NCI-H2171 (cell line): ENCODE data around the gene FCHO2.
"Not testable (repeated sequence)": the region's sequence is repeated elsewhere in the genome, so short reads cannot be mapped to it uniquely, and the experiment has no call there.

ENCODE experiments used
- DNase-seq: peaks from one replicate; lab custom pipeline; 2025; lab: John Stamatoyannopoulos, UW

The FCHO2 gene, protein sequence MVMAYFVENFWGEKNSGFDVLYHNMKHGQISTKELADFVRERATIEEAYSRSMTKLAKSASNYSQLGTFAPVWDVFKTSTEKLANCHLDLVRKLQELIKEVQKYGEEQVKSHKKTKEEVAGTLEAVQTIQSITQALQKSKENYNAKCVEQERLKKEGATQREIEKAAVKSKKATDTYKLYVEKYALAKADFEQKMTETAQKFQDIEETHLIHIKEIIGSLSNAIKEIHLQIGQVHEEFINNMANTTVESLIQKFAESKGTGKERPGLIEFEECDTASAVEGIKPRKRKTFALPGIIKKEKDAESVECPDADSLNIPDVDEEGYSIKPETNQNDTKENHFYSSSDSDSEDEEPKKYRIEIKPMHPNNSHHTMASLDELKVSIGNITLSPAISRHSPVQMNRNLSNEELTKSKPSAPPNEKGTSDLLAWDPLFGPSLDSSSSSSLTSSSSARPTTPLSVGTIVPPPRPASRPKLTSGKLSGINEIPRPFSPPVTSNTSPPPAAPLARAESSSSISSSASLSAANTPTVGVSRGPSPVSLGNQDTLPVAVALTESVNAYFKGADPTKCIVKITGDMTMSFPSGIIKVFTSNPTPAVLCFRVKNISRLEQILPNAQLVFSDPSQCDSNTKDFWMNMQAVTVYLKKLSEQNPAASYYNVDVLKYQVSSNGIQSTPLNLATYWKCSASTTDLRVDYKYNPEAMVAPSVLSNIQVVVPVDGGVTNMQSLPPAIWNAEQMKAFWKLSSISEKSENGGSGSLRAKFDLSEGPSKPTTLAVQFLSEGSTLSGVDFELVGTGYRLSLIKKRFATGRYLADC

DNA sequence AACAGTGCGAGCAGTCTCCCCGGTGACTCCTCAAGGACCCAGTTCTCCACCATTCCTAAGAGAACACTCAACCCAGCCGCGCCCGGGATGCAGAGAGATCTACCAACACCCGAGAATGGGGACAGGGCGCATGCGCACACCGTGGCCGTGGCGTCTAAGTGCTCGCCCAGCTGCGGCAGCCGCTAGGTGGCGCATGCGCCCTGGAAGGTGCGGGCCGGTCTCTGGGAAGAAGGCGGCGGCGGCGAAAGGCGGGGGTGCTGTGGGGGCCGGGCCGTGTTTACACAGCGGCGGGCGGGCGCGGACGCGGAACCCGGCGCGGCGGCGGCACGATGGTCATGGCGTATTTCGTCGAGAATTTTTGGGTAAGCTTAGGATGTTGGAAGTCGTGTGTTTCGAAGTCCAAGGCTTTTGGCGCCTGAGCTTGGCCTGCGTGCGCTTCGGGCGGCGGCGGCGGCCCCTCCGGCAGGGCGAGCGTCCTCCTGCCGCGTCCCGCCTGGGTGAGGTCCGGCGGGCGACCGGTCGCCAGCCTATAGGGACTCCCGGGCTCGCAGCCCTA is at the start of gene FCHO2:
Gene FCHO2, plus strand, starts transcription at position 274 of the 556 bp plus-strand sequence. Its CDS starts 56 bp downstream, at position 330.
- peak; percentile 79 for DNase-seq

DNA sequence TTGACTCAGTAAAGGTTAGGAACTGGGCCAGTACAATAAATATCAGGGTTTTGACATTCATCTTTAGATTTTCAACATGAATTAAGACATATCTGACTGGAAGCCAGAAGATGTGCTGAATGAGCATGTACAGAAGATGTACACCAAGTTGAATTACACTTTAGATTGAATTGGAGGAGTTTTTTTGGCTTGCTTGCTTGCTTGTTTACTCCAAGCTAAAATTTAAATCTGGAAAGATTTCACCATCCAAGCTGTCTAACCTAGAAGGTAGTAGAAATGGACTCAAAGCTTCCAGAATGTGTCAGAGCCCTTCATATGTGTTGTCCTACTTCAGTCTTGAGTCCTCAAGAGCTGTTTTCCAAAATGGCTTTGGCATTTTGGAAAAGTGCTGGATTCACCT is 49.0 kb upstream of the FCHO2 start:
- DNase-seq: no peak

DNA sequence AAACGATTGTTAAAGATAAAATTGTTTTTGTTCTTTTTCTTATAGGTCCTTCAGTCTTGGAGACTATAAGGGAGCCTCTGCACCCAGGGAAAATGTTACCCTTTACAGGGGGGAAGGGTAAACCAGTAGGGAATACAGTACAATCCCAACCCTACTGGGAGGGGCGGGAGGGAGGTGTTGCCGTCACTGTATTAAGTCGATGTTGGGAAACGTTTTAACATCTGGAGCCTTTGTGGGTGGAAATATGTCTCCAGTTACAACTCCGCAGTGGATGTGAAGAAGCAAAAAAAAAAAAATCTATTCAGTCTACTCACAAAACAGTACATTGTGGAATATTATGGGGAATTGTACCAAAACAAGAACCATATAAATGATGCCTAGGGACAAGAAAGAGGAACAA is 47.2 kb upstream of the FCHO2 start:
- no peak for DNase-seq

DNA sequence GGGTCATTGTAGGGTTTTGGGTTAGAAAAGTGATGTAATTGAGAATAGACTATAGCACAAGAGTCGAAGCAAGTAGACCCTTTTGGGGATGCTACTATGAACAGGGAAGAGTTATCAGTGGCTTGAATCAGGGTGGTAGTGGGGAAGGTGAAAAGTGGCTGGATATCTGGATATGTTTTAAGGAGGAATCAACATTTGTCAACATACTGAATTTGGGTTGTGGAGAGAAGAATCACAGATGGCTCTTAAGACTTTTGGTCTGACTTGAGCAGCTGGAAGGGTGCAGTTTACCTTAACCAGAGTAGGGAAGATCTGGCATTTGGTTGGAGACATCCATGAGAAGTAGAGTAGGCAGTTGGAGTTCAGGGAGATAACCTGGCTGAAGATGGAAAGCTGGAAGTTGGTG is 38.5 kb upstream of the FCHO2 start:
- DNase-seq: no peak

DNA sequence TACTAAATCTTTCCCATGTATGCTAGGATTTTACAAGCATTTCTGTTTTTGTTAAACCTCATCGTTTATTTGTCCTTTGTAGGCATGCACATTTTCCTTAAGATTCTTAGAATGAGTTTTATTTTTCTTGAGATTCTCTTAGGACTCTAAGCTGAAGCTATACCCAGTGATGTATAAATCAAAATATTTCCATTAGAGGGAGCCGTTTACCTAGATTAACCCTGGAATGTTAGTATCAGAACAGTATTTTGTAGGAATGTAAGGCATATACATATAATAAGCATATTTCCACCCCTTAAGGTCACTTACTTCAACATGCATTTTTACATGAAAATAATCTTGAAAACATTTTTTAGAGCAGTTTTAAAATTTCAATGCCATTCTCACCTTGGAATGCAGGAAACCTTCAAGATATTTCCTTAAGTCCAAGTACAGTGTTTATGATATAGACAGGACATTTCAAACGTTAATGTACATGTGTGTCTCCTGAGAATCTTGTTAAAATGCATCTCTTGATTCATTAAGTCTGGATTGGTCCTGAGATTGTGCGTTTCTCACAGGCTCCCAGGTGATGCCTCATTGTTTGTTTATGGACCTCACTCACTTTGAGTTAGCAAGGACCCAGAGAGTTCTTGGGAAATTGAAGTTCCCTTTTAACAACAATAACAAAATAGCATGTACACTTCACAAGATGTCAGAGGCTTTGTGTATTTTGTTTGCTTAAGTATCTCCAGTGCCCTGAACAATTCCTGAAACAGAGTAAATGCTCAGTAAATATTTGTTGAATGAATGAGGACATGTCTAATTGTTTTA is 34.9 kb upstream of the FCHO2 start:
- DNase-seq: no peak

DNA sequence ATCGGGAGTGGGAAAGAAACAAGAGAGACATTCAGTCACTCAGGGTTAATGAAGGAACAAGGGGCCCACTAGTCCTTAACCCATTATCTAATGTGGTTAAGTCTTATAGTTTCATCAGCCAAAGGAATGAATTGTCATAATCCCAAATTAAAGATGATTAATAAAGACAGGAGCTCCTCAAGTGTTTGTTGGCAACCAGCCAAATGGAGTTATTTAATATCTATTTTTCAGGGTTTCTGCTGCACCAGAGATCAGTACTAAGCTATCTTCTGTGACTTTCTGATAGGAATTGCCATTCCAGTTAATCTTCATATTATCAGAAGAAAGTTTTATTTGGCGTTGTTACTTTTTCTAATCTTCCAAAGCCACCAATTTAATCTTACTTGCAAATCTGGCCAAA is 34.0 kb upstream of the FCHO2 start:
- no peak for DNase-seq

DNA sequence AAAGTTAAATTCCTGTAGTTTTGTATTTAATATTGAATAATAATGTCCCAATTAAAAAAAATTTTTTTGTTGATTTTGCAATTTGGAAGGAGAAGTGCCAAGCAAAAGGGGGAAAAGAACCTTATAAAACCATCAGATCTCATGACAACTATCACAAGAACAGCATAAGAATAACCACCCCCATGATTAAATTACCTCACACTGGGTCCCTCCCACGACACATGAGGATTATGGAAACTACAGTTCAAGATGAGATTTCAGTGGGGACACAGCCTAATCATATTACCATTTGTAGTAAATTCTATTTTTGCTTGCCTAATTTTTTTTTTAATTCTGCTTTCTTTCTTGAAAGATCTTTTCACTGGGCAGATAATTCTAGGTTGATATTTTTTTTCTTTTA is 33.4 kb upstream of the FCHO2 start:
- DNase-seq: no peak

DNA sequence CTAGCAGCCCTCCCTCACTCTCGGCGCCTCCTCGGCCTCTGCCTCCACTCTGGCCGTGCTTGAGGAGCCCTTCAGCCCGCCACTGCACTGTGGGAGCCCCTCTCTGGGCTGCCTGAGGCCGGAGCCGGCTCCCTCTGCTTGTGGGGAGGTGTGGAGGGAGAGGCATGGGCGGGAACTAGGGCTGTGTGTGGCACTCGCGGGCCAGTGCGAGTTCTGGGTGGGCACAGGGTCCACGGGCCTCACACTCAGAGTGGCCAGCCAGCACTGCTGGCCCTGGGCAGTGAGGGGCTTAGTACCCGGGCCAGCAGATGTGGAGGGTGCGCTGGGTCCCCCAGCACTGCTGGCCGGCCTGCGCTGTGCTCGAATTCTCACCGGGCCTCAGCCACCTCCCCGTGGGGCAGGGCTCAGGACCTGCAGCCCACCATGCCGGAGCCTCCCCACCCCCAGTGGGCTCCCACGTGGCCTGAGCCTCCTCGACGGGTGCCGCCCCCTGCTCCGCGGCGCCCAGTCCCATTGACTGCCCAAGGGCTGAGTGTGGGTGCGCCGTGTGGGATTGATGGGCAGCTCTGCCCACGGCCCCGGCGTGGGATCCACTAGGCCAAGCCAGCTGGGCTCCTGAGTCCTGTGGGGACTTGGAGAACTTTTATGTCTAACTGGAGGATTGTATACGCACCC is 30.4 kb upstream of the FCHO2 start:
- no peak for DNase-seq

DNA sequence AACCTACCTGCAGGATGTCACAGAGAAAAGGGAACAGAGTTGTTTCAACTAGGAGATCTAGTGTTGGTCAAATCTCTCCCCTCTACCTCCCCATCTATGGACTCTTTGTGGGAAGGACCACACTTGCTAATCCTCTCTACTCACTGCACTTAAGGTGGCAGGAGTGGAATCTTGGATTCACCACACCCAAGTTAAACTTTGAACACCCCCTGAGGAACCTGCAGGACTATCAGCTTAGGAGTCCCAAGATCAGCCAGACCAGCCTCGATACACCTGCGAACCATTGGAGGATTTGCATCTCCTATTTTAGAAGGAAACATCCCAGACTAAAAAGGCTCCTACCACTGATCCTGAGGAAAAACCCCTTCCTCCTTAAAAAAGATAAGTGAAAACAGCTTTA is 23.2 kb upstream of the FCHO2 start:
- DNase-seq: not testable (repeated sequence)

DNA sequence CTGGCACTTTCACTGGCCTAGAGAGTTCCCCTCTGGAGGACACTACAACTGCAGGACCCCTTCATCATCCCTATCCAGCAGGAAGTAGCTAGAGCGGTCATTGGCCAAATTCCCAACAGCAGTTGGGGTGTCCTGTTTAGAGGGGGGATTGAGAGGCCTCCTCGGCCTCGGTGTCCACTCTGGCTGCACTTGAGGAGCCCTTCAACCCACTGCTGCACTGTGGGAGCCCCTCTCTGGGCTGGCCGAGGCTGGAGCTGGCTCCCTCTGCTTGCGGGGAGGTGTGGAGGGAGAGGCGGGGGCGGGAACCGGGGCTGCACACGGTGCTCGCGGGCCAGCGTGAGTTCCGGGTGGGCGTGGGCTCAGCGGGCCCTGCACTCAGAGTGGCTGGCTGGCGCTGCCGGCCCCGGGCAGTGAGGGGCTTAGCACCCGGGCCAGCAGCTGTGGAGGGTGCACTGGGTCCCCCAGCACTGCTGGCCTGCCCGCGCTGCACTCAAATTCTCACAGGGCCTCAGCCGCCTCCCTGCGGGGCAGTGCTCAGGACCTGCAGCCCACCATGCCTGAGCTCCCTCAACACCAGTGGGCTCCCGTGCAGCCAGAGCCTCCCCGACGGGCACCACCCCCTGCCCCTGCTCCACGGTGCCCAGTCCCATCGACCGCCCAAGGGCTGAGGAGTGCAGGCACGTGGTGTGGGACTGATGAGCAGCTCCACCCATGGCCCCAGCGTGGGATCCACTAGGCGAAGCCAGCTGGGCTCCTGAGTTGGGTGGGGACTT is 20.7 kb upstream of the FCHO2 start:
- DNase-seq: not testable (repeated sequence)

DNA sequence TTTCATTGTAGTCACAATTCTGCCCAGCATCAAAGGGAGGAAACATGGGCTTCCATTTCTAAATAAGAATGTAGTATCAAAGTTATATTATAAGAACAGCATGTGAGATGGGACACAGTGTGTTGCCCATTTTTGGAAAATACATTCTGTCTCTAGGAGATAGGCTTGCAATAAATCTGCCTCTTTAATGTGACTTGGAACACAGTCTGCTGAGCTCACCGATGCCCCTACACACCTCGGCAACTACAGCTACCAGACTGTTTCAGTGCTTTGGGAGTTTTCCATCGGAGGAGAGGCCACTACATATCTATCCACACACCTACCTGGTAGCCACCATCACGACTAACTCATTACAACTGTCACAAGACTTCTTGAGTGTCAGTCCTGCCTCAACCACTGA is 18.9 kb upstream of the FCHO2 start:
- no peak for DNase-seq

DNA sequence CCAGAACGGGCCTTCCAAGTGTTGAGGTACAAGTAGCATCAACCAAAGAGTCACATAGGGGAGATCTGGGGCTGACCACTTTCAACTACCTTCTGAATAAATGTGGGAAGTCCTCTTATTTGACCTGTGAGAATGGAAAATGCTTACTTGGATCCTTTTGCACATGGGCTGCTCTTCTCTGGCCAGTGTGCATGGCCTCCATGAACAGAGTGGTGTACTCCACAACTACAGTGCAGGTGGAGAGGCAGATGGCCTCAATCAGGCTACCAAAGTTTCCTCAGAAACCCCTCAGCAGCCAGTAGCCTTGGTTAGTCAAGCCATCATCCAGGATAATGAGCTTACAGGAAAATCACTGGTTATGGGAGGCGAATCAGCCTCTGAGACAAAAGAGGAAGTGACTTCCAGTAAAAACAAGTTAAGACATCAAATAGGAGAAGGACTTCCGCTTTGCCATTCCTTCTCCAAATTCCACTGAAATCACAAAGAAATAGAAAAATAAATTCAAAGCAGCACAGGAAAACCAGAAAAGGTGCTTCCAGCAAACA is 18.3 kb upstream of the FCHO2 start:
- no peak for DNase-seq

DNA sequence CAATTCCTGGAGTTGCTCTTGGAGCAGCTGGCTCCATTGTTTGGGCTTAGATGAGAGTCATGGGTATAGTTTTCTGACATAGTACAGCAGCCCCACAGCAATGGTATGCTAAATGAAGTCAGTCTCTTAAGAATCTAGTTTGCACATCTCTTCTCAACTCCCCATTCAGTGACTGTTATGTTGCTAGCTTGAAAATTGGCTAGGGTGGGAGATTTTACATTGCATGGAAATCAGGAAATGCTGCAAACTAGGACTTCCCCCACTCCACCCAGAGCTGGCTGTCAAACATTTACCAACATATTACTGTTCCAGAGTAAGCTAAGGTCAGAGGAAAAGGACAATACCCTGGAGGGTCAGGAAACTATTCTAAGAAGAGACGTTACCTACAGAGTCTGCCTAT is 17.6 kb upstream of the FCHO2 start:
- no peak for DNase-seq

DNA sequence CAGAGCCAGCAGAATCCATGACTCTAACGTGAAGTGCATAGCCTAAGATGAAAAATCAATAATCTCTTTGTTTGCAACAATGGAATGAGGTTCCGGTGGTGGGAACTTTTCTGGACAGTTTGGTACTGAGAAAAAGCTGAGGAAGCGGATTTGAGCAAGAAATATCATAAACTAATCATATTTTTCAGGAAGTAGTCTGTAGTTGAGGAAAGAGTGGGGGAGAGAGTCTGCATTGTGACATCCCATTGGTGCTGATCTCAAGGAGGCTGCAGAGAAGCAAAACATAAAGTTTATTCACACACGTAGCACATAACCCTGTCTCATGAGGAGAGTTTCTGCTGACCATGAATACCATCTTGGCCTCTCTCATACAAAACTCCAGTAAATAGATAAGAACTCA is 15.8 kb upstream of the FCHO2 start:
- DNase-seq: no peak

DNA sequence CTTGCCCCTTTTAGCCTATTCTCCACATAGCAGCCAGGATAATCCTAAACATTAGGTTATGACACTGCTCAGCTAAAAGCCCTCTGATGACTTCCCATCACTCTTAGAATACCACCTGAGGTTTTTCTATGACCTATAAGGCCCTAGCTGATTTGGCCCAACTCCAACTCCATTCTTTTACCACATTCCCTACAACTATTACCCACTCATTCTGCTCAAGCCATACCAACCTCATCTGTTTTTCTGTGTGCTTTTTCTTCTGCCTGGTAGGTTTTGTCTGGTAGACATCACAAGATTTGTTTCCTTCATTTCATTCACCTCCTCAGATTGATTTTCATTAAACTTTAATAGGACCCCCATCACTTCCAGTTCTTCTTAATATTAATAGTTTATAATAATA is 12.5 kb upstream of the FCHO2 start:
- no peak for DNase-seq

DNA sequence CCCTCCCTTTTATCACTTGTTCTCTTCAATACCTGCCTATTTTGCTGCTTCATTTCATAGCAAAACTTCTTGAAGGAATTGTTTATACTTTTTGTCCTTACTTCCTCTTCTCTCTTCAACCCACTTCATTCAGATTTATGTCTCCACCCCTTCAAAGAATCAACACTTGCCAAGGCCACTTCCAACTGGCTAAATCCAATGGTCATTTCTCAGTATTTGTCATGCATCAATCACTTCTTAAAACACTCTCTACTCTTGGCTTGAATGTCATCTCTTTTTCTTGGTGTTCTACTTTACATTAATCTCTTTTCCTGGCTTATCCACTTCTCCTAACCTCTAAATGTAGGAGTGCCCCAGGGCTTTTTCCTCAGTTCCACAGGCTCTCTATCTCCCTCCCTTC is 8.3 kb upstream of the FCHO2 start:
- DNase-seq: no peak

DNA sequence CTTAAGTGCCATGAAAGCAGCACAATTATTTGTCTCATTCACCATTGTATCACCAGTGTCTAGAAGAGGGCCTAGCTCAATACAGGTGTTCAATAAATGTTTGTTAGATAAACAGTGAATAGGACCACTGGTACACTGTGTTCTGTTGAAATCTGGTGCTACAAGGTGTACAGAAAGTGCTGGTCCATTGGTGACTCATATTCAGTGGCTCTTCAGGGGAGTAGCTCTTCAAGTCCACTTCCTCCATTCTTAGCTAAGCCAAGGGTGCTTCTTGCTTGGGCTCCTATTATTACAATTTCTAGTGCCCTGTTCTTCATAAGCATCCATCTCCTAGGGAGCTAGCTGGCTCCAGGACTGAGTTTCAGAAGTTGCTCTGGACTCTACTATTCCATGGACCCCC is 6.4 kb upstream of the FCHO2 start:
- DNase-seq: no peak

DNA sequence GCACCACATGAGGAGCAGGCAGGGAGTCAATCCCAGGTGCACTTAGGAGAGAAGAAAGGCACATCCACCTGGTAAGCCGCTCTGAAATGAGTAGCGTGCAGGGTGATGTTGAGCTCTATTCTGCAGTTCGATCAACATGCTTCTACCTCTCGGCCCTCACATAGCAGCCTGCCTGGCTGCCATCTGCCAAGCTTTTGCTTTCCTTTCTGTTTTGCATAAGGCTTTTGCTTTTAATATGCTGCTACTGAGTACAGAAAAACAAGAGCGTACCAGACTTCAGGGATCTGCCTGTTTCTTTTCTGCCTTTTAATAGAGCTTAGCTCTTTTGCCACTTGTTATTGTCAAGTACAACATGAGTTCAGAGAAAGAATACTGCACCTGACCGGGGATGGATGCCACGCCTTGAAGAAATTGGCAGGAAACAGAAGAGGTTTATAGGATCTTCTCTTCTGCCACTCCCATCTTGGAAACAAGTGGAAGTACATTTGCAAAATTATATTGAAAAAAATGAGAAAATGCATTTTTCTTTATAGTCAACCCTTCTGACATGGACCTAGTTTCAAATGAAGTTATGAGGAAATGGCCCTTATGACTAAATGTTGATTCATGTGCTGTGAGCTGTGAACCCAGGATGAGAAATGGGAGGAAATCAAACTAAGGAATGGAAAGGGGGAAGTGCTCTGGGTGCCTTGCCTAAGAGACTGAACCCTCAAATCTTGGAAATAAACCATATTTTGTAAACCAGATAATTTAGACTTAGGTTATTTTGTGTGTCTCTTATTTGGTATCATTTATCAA is 4.0 kb upstream of the FCHO2 start:
- no peak for DNase-seq

DNA sequence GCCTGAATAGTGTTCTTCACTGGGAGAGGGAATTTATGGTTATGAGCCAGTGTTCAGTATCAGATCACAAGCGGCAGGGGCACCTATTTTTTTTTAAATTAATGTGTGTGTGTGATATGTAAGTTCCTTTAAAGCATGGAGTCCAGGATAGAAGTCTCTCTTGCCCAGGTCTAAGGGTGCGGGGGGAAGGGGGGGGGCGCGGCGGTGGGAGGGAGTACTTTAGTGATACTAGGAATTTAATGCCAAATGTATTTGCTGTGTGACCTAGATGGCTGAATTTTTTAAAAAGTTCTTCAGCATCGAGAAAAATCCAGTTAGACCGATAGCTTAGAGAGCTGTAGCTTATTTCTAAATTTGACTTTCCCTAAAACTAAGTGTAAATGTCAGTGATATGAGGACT is 1.5 kb upstream of the FCHO2 start:
- DNase-seq: no peak
